K562 (cell line): ENCODE measurements around the gene CHTF8. TPM values are rescaled to one million over a fixed set of nuclear protein-coding genes. Genes with fewer than 3 reads are reported as not detected.

Experiments used
- ATAC-seq: fragments of 200-7000 bp; cut with Tn5 transposase; 3 replicates; pipeline ENCODE4 v1.9.1; 2020; ENCODE audit warnings: moderate library complexity
- BruUV-seq: library from RNA; stranded (reverse); fragments of 400-500 nt; replicated peaks from 2 replicates; lab custom pipeline; 2021; lab: Mats Ljungman, UMichigan
- CTCF ChIA-PET: fragments of 300-600 bp; formaldehyde crosslinking; extraction: SDS; loops from one replicate; lab custom pipeline; 2021; ENCODE audit warnings: low intra/inter-chr PET ratio; lab: Yijun Ruan, JAX
- POLR2A ChIA-PET: fragments of 300-600, 350-650 bp; sonication (Branson Sonifier 250); formaldehyde crosslinking; extraction: SDS; loops from one replicate; lab custom pipeline; 2021; ENCODE audit warnings: antibody characterized with exemption, inconsistent platforms; lab: Yijun Ruan, JAX
- DNase-seq, 4 experiments: peaks; one replicate each; pipeline versions ENCODE4 v3.0.0 to v3.0.0-alpha.2; 2011 to 2018; ENCODE audit warnings: low spot score in 3 of 4, mixed read lengths in 3 of 4; ENCODE audit errors: extremely low read depth in 1 of 4
- FAIRE-seq: peaks from 2 replicates; lab custom pipeline; 2011; peaks lifted over from hg19 to GRCh38; lab: Jason Lieb, UNC
- H2AFZ ChIP-seq: 2 replicates; pipeline ENCODE4 v1.6.0; 2011; ENCODE audit warnings: low read depth, low read length, control low read depth, inconsistent platforms
- H3K27ac ChIP-seq: fragments of 200-600 bp; 3 replicates; pipeline ENCODE4 v1.8.0; 2011; ENCODE audit warnings: low read depth, mild to moderate bottlenecking, control low read depth, inconsistent platforms, low read length, moderate library complexity, mixed read lengths; ENCODE audit errors: extremely low read depth
- H3K27me3 ChIP-seq, 2 experiments: fragments of 300-600 bp in 1 of 2; 2 replicates in 1 of 2; 3 replicates in 1 of 2; pipeline versions ENCODE4 v1.6.0 to v1.8.0; 2011; ENCODE audit warnings: inconsistent platforms in 2 of 2, low read length in 2 of 2, mild to moderate bottlenecking in 1 of 2, mixed read lengths in 1 of 2, moderate library complexity in 1 of 2; ENCODE audit not compliant: control insufficient read depth in 2 of 2, insufficient read depth in 2 of 2
- H3K36me3 ChIP-seq: fragments of 300-600 bp; 3 replicates; pipeline ENCODE4 v1.8.0; 2011; ENCODE audit warnings: mild to moderate bottlenecking, low read length, inconsistent platforms; ENCODE audit not compliant: control insufficient read depth, insufficient read depth
- H3K4me1 ChIP-seq, 2 experiments: fragments of 200-600 bp in 1 of 2; replicated peaks in 1 of 2; 2 replicates in 1 of 2; 3 replicates in 1 of 2; pipeline versions ENCODE4 v1.5.1 to v1.8.0; 2011; ENCODE audit warnings: inconsistent platforms in 2 of 2, low read length in 2 of 2, mild to moderate bottlenecking in 1 of 2, mixed read lengths in 1 of 2, moderate library complexity in 1 of 2; ENCODE audit not compliant: control insufficient read depth in 2 of 2, insufficient read depth in 2 of 2
- H3K4me2 ChIP-seq: 2 replicates; pipeline ENCODE4 v1.6.1; 2011; ENCODE audit warnings: low read length, control low read depth, inconsistent platforms, mixed read lengths; ENCODE audit not compliant: insufficient read depth
- H3K4me3 ChIP-seq: fragments of 200-600 bp; sonication (generic), shearing (Covaris generic); 2 replicates; pipeline ENCODE4 v1.5.1; 2016; ENCODE audit warnings: control low read depth, inconsistent platforms
- H3K79me2 ChIP-seq: fragments of 200-600 bp; 3 replicates; pipeline ENCODE4 v1.8.0; 2011; ENCODE audit warnings: low read length, inconsistent platforms; ENCODE audit not compliant: control insufficient read depth, insufficient read depth
- H3K9ac ChIP-seq, 2 experiments: 2 replicates each; pipeline versions ENCODE4 v1.6.0 to v1.6.1; 2011; ENCODE audit warnings: low read depth in 2 of 2, low read length in 2 of 2, control low read depth in 1 of 2, inconsistent platforms in 1 of 2, mild to moderate bottlenecking in 1 of 2, mixed read lengths in 1 of 2; ENCODE audit not compliant: insufficient read depth in 1 of 2
- H3K9me1 ChIP-seq: one replicate; pipeline ENCODE4 v1.6.0; 2011; ENCODE audit warnings: inconsistent platforms, mild to moderate bottlenecking, low read length, moderate library complexity; ENCODE audit not compliant: control insufficient read depth, insufficient read depth
- H3K9me3 ChIP-seq: replicated peaks from 2 replicates; pipeline ENCODE4 v1.5.1; 2011; ENCODE audit warnings: low read depth, low read length, inconsistent platforms; ENCODE audit not compliant: control insufficient read depth, insufficient read depth
- H4K20me1 ChIP-seq: replicated peaks from 2 replicates; pipeline ENCODE4 v1.6.1; 2011; ENCODE audit warnings: low read length, inconsistent platforms, mixed read lengths; ENCODE audit not compliant: control insufficient read depth, insufficient read depth
- HNRNPL ChIP-seq: fragments of 200-400 bp; formaldehyde crosslinking; IDR thresholded peaks from 2 replicates; pipeline ENCODE4 v1.6.1; 2017; ENCODE audit warnings: low read depth, mild to moderate bottlenecking, low read length
- NCOA4 ChIP-seq: fragments of 450-650 bp; IDR thresholded peaks from 2 replicates; pipeline ENCODE4 v1.6.1; 2018; ENCODE audit warnings: mild to moderate bottlenecking; ENCODE audit not compliant: partially characterized antibody
- RAD51 ChIP-seq: fragments of 450-650 bp; IDR thresholded peaks from 2 replicates; pipeline ENCODE4 v1.7.1; 2016; ENCODE audit warnings: low read depth, mild to moderate bottlenecking, borderline replicate concordance
- WGBS: fragments of 100-300 bp; shearing (Covaris generic); methylation state at CpG from one replicate; pipeline ENCODE4 v1.1.6; 2016; ENCODE audit warnings: low coverage, mixed read lengths; ENCODE audit not compliant: insufficient coverage; ENCODE audit errors: missing lambda C conversion rate; 5-methylcytosine and 5-hydroxymethylcytosine counted together
- in situ Hi-C: fragments of 300-500 bp; cut with MboI; formaldehyde crosslinking; loops from 4 replicates; pipeline ENCODE4 v1.15.0; 2018; ENCODE audit warnings: inconsistent platforms, mixed read lengths
- intact Hi-C: fragments of 100-400 bp; cut with micrococcal nuclease; formaldehyde crosslinking; loops from 2 replicates; pipeline ENCODE4 v1.14.2; 2022
- polyA plus RNA-seq, 8 experiments: library from polyadenylated mRNA; depleted of rRNA in 4 of 8; stranded (reverse) in 5 of 8; unstranded in 3 of 8; fragments of >200 nt; fragmentation: Nextera tagmentation in 2 of 8; fragmentation: Illumina TruSeq in 1 of 8; extraction: Ambion mirVana in 2 of 8; extraction: Trizol in 1 of 8; gene quantifications; 2 replicates each; pipeline versions ENCODE4 v1.2.1 to v1.2.3, GENCODE V29; 2011 to 2014; ENCODE audit warnings: inconsistent platforms in 1 of 8, missing spikeins in 1 of 8
- total RNA-seq, 7 experiments: library from RNA; depleted of rRNA in 6 of 7; stranded (reverse); fragments of >200 nt in 6 of 7; fragmentation: Illumina TruSeq in 2 of 7; extraction: Trizol in 2 of 7; gene quantifications; 2 replicates each; pipeline versions ENCODE4 v1.2.1 to v1.2.3, GENCODE V29; 2011 to 2021; ENCODE audit warnings: low replicate concordance in 1 of 7

The CHTF8 gene
- total and polyA plus RNA-seq, 9 of the 15 experiments (the other 6 are each of a cell fraction or from before 2014, with no cell fraction given) = 20.2 to 199 (median 108) TPM

DNA sequence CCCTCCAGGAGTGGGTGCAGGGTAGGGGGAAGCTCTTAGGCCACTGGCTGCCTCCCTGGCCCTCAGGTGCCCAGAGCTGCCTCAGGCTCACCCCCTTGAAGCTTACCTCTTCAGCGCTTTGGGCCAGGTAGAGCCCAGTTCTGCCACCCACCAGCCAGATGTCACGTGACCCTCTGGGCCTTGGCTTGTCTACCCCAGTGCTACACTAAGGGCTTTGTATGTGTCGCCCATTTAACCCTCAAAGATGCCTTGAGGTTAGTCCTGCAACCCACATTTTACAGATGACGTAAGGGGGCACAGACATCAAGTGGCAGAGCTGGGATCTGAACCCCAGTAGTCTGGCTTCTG lies 23.5 kb downstream of the CHTF8 start:
- TF ChIP-seq RAD51 = peak; percentile 37; the same call in 1 of the 2 replicates
- no peak for TF ChIP-seq NCOA4
- H3K4me3 ChIP-seq = no peak overlapping the region
- CTCF ChIA-PET = no interaction called here
- POLR2A ChIA-PET = interaction anchor here (0.8 to 1.1 kb wide), 2 partner anchors 15 to 121 kb away, joined by 3 to 4 read pairs; no protein-coding TSS in a partner anchor
- in situ Hi-C loops (no loop called here), intact Hi-C loops (loop anchor here (5.0 kb wide), 2 partner anchors 122 to 262 kb away; no protein-coding TSS in a partner anchor)
- H3K9ac ChIP-seq = no peak overlapping the region
- H3K9me3 ChIP-seq = no peaks in the 10 kb centered on the region
- DNase-seq (no peak), ATAC-seq (no peak), FAIRE-seq (no peak)
- H3K27me3 ChIP-seq = peaks cover 0 to under 1% of the 10 kb centered on the region in 2 experiments; a peak in 1 of 5 replicates
- no peak overlapping the region for H3K27ac ChIP-seq
- no peak overlapping the region for H2AFZ ChIP-seq
- H3K9me1 ChIP-seq = peaks cover 10% of the 10 kb centered on the region
- BruUV-seq = no TSS peak
- no peak overlapping the region for H3K4me2 ChIP-seq
- peaks cover 7% of the 10 kb centered on the region; the same call in 2 of the 3 replicates for H3K36me3 ChIP-seq
- 74% methylated on average over 4 of the region's 4 CpGs for WGBS
- peaks cover 7 to 41% of the 10 kb centered on the region in 2 experiments; a peak in 4 of 5 replicates for H3K4me1 ChIP-seq
- no peaks in the 10 kb centered on the region for H3K79me2 ChIP-seq
- H4K20me1 ChIP-seq = 0 out of 2 replicates have a peak, but pooled peaks cover 8% of the 10 kb centered on the region

DNA sequence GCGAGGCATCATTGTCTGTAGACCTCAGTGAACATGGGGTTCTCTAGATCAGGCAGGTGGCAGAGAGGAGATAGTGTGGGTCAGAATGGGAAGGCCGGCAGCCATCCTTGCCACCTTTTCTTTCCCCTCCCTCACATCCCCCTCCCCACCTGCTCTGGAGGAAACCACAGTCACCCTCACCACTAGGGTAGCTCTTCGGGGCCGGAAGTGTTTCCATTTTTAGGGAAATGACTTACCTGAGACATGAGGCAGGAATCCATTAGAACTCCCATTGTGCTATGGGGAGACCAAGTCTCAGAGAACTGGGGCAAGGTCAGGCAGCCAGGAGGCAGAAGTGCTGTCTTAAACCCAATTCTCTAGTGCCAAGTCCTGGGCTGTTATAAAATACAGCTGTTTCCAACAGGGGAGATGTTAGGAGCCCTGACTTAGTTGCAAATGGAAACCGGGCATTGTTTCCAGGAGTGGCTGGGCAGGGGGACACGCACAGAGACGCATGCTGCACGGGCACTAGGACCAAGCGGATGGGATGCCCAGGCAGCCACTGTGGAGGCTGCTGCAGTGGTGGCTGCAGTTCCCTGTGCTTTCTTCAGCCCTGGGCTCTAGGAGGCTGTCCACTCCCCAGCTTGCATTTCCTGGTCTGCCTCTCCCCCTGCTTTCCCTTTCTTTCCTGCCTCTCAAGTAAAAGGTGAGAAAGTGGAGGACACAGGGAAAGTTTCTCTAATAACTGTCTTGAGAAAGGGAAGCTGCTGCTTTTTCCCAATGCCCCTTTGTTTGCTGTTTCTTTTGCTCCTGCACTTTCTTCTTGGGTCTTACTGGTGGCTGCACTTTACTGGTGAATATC lies 24.1 kb downstream of the CHTF8 start:
- Histone ChIP-seq H3K36me3 (peaks cover 7% of the 10 kb centered on the region; the same call in 2 of the 3 replicates), H3K9me3 (no peaks in the 10 kb centered on the region), H3K27me3 (peaks cover 0 to 4% of the 10 kb centered on the region in 2 experiments; a peak in 1 of 5 replicates), H3K27ac (no peak overlapping the region), H3K4me3 (no peak overlapping the region), H2AFZ (no peak overlapping the region), H3K9me1 (peaks cover 10% of the 10 kb centered on the region), H3K79me2 (no peaks in the 10 kb centered on the region), H3K4me1 (peaks cover 7 to 40% of the 10 kb centered on the region in 2 experiments; a peak in 4 of 5 replicates), H3K4me2 (no peak overlapping the region), H3K9ac (no peak overlapping the region), H4K20me1 (0 out of 2 replicates have a peak, but pooled peaks cover 8% of the 10 kb centered on the region)
- CTCF ChIA-PET = interaction anchor here (0.6 kb wide), 1 partner anchor 9 kb away, joined by 6 read pairs; no protein-coding TSS in a partner anchor
- FAIRE-seq (no peak), ATAC-seq (no peak), DNase-seq (no peak)
- intact Hi-C loops = loop anchor here (5.0 kb wide), 2 partner anchors 121 to 261 kb away; no protein-coding TSS in a partner anchor
- BruUV-seq = no TSS peak
- WGBS = 90% methylated on average over 6 of the region's 9 CpGs
- in situ Hi-C loops = no loop called here
- TF ChIP-seq HNRNPL = no peak
- POLR2A ChIA-PET = interaction anchor here (0.6 to 1.2 kb wide), 6 partner anchors 8 to 631 kb away, joined by 3 to 4 read pairs (median 4); no protein-coding TSS in a partner anchor
